Mammary epithelial cell (primary cell): ENCODE measurements around the gene PLK2.

Experiments
- EZH2 ChIP-seq: IDR thresholded peaks from 2 replicates; pipeline ENCODE4 v1.6.1; 2012; ENCODE audit warnings: low read length, inconsistent platforms, borderline replicate concordance
- TF ChIP-seq, protein P1 (sequence below), 2 donors: IDR thresholded peaks in 1 of 2; conservative IDR thresholded peaks in 1 of 2; 2 replicates each; pipeline ENCODE4 v1.5.1; 2011 to 2012; ENCODE audit warnings: inconsistent platforms in 2 of 2, low read length in 2 of 2, mild to moderate bottlenecking in 2 of 2, control low read depth in 1 of 2, low read depth in 1 of 2; ENCODE audit not compliant: insufficient read depth in 1 of 2; ENCODE audit errors: extremely low read depth in 1 of 2

- TF ChIP-seq, protein P1, sequence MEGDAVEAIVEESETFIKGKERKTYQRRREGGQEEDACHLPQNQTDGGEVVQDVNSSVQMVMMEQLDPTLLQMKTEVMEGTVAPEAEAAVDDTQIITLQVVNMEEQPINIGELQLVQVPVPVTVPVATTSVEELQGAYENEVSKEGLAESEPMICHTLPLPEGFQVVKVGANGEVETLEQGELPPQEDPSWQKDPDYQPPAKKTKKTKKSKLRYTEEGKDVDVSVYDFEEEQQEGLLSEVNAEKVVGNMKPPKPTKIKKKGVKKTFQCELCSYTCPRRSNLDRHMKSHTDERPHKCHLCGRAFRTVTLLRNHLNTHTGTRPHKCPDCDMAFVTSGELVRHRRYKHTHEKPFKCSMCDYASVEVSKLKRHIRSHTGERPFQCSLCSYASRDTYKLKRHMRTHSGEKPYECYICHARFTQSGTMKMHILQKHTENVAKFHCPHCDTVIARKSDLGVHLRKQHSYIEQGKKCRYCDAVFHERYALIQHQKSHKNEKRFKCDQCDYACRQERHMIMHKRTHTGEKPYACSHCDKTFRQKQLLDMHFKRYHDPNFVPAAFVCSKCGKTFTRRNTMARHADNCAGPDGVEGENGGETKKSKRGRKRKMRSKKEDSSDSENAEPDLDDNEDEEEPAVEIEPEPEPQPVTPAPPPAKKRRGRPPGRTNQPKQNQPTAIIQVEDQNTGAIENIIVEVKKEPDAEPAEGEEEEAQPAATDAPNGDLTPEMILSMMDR (conservative IDR thresholded peaks at IDR 0.05 in 1 of 2, IDR thresholded peaks at IDR 0.05 in 1 of 2; ENCODE audit: extremely low read depth in 1 of 2, insufficient read depth in 1 of 2, low read depth in 1 of 2, low read length in 2 of 2) = no peak
- no peak for TF ChIP-seq EZH2
Measured at GRCh38 chr5:58462154-58462553, 2.3 kb upstream of the PLK2 start.
